Eye (tissue), 1 donor: ENCODE data around the gene MRPS6.

Experiments
- DNase-seq: peaks from one replicate; pipeline ENCODE4 v3.0.0-alpha.2; 2015

The MRPS6 gene

DNA sequence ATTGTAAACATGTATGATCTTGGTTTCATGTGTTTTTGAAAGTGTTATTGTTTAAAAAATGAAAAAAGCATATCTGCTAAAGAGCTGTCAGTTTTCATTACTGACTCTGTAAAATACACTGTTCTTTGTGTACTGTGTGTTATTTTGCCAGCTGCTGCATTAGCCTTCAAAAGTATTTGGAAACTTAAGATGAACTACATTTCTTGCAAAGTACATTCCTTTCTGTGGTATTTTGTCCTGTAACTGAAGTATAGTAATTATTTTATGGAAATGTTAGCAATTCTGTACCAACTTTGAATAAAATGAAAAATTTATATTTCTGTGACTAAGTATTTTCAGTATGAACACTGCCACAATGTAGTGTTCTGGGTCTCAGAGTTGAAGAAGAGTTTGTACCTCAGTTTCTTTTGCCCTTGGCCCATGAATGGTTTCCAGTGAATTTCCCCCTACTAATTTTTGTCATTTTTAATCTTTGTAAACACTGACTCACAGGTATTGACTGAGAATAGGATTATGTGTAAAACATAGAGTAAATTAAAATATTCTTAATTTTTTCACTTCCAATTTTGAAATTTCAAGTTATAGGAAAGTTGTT lies 32.7 kb downstream of the MRPS6 start:
- DNase-seq, result no peak

DNA sequence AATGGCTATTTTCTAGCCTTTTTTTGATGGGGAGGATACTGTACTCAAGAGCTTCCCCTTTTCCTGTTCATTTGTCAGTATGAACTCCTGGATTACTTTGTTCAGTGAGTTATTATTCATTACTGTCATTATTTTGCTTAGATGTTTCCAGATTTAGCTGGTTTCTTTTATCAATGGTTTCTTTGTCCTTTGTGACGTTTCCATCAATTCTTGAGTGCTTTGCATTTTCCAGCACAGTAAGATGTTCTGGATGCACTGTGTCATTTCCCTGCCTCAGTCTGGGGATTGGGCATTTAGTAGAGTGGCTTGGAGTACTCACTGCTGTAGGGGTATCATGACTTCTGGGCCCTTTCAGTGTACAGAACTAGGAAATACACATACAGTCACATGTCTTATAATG lies 34.2 kb downstream of the MRPS6 start:
- DNase-seq, result no peak

- DNase-seq, result no peak
Measured at GRCh38 chr21:34109075-34109474, 35.7 kb downstream of the MRPS6 start.

DNA sequence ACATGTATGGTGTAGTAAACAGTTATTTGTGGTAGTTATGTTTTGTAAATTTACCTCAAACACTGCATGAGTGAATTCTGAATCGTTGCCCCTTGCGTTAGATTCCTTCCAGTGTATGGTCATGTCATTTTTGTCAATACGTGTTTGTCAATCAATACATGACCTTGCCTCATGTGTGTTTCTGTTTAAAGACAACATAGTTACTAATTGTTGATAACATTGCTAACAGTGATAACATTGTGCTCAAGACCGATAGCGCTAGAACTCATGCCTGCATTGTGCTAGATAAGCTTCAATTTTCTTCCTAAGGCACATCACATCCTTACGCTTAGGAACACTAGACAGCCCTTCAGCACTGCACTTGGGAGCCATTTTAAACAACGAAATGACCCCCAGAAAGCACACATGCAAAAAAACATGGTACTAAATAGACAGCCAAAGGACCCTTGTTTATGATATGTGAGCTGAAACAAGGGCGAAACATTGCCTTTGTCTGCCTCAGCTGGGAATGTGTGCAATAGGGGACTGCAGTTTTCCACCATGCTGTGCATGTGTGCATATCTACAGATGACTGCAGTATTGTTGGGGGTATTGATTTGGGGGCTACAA lies 37.3 kb downstream of the MRPS6 start:
- peak; percentile 22 for DNase-seq

DNA sequence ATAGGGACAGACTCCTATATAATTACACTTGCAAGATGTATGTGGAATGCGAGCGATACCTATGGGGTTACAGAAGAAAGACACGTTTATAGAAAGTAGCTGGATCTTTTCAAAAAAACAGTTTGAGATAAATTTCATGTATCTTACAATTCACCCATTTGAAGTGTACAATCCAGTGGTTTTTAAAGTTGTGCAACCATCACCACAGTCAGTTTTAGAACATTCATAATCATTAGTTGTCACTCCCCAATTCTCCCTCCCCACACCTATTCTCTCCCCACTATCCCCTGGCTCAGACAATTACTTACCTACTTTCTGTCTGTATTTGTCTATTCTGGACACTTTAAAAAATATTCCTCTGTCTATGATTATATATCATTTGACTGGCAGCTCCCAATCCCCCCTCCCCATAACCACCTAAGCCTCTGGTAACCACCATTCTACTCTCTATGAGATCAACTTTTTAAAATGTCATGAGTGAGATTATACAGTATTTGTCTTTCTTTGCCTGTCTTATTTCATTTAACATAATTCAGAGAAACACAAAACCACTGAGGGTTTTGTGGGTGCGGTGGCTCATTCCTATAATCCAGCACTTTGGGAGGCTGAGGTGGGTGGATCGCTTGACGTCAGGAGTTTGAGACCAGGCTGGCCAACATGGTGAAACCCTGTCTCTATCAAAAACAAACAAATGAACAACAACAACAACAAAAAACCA lies 39.1 kb downstream of the MRPS6 start:
- no peak for DNase-seq

- DNase-seq, result no peak
Measured at GRCh38 chr21:34113842-34114241, 40.5 kb downstream of the MRPS6 start.

DNA sequence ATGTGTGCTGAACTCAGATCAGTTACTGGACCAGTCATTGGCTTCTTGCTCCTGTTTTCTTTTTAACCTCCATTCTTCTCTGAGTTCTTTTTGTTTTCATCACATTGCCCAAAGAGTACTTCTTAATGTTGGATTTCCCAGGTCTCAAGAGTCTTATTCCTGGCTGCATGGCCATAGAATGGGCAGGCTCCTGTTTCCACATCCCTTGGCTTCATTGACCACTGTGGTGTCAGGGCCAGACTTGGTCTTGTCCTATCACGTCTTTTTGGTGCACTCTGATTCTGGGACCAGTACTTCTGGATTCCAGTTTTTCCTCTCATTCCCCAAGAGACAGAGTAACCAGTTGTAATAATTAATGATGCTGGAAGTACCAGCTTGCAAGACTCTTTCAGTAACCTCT lies 41.8 kb downstream of the MRPS6 start:
- DNase-seq, result no peak

DNA sequence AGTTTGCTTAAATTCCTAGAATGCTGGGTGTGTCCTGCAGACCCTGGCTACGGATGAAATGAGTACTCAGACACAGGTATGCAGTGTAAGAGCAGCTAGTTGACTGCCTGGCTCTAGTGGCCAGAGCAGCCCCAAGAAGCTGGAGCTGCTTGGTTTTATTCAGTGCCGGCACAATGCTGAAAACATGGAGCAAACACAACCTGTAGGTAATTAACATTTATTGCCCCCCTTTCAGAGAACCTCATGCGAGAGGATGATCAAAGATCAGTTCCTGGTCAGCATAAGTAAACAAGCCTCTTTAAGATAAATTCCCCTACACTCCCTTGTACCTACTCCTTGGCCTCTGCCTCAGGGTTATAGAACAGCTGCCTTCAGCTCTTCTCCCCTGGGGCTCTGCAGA lies 43.2 kb downstream of the MRPS6 start:
- no peak for DNase-seq

GRCh38 chr21:34120867-34121266 lies 47.5 kb downstream of the MRPS6 start:
- DNase-seq, result no peak

GRCh38 chr21:34122047-34122446 lies 48.7 kb downstream of the MRPS6 start:
- DNase-seq, result no peak

- no peak for DNase-seq
Measured at GRCh38 chr21:34123609-34124008, 50.2 kb downstream of the MRPS6 start.

- DNase-seq, result peak; percentile 56
Measured at GRCh38 chr21:34126269-34126668, 52.9 kb downstream of the MRPS6 start.

DNA sequence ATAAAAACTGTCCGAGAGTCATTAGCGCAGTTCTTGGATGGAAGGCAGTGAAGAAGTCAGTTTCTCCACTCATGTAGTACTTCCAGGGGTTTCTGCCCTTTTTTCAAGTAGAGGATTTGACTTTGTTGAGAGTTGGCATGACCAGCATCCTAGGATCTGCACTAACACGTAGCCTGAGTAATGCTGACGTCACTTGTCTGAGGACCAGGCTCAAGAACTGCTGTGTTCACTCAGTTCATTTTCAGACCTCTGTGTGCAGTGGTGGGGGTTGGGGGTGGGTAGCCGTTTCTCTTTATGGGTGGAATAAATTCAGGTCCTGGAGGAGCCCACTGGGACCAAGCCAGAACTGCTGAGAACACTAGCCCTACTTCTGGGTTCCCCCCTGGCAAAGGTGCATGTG lies 53.3 kb downstream of the MRPS6 start:
- DNase-seq, result no peak

DNA sequence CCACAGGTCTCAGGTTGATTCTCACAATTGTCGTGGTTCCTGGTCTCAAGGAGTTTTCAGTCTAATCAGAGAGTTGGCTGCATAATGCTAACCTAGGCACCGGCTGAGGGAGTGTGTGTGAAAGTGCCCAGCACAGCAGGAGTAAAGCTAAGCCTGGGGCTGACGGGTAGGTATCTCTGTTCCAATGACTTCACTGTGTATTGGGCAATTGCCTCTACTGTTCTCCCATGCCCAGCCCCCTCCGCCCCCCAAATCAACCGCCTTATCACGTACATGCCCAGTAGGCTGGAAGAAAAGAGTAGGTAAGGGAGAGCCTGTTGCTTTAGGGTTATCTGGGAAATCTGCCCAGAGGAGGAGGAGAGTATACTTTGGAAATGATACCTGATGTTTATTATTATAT lies 54.7 kb downstream of the MRPS6 start:
- no peak for DNase-seq

DNA sequence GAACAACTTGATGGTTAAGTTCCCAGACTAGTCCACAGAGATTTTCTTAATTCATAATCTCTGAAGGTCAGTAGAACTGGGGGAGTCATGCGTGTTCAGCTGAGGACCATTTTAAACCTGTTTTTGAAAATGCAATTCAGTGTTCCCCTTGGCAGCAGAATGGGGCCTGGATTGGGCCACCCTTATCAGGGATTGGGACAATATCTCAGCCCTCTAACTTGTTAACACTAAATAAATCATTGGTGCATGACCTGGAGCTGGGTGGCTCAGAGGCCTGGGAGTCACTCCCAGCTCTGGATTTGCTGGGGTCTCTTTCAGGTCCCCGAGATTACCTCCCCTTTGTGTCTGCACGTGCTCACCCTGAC lies 55.3 kb downstream of the MRPS6 start:
- DNase-seq, result no peak

GRCh38 chr21:34129039-34129891 lies 55.9 kb downstream of the MRPS6 start:
- peak; percentile 87 for DNase-seq

DNA sequence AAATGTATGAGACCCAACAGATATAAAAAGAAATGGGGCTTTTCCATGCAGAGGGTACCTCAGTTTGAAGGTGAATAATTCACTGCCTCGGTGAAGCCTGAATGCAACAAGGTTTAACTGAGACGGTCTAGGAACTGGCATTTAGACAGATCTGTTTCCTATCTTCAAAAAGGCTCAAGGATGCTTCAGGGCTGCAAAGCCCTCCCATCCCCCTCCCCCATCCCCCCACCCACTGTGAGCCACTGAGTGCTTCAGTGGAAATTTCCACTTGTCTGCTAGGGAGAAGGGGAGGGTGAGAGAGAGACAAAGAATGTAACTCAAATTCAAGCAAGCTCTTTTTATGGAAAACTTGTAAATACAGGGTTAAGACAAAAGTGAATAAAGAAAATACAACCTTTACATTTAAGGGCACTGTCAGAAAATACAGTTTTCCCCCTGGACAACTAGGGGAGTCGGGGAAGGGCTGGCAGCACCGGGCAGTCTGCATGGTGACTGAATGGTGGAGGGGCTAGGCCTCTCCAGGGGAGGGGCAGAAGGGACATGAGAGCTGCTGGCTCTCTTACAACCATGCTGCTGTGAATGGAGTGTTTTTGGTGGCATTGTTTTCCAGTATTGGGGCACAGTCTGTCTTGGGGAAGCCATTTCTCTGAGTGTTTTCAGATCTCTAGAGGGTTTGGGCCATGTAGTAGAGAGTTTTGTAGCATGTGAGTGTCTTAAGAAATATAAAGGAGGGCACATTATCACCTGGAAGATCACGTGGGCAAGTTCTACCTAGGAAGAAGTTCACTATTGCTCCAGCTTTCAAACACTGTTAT lies 56.7 kb downstream of the MRPS6 start:
- peak; percentile 71 for DNase-seq

GRCh38 chr21:34130716-34130985 lies 57.3 kb downstream of the MRPS6 start:
- no peak for DNase-seq

DNA sequence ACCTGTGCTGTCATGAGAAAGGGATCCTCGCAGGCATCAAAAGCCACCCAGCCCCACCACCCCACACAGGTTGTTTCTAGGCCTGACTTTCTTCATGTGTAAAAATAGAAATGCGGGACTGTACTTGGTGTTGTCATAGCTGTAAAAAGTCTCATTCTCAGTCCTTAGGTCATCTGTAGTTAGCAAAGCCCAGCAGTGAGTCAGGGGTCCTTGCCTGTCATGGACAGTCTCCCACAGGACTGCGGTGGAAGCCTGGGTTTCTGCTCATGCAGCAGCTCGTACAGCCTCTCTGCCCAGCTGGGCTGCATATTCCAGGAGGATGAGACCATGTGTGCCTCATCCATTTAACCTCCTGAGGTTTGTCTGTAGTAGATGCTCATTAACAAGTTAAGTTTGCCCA lies 58.2 kb downstream of the MRPS6 start:
- no peak for DNase-seq

DNA sequence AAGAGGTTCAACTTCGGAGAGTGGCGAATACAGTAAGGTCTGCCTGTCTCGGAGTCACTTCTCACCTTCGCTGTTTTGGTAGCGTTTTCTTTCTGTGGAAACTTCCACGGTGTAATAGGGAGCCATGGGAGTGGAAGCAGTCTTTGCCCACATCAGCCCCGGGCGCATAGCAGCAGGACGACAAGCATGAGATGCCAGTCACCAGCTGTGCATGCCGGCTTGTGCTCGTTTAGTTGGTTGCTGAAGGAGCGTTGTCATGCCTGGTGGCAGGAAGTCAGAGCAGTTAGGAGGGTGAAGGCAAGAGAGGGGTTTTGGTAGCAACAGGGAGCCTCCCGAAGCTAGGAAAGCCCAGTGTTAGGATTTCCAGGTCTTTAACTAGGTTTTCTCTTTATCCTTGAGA lies 58.8 kb downstream of the MRPS6 start:
- no peak for DNase-seq

GRCh38 chr21:34132926-34133325 lies 59.5 kb downstream of the MRPS6 start:
- DNase-seq, result no peak

DNA sequence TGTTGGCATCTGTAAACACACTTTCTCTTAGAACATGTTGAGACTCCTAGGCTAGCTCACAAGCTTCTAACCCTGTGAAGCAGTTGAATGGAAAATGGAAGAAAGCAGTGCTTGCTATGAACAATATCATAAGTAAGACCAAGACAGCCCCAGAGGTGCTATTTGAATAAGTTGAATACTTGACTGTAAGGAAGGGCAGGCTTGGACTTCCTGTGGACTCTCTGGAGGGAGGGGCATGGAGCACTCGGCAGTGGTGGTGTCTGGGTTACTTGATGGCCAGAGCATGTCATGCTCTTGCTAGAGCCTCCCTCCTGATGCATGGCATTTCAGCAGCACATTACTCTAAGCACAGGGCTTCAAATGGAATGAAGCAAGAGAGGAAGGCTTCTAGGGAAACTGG lies 60.0 kb downstream of the MRPS6 start:
- DNase-seq, result no peak

- no peak for DNase-seq
Measured at GRCh38 chr21:34133802-34134201, 60.4 kb downstream of the MRPS6 start.
